Breast epithelium (tissue), 3 donors: Measurements from ENCODE around the gene SOCS7.

ENCODE experiments used
- POLR2A ChIP-seq: fragments of 450-650 bp; IDR thresholded peaks from one replicate; pipeline ENCODE4 v1.6.1; 2016; ENCODE audit warnings: antibody characterized with exemption, mild to moderate bottlenecking, moderate library complexity
- POLR2AphosphoS5 ChIP-seq, 3 donors: sonication (generic); formaldehyde crosslinking; IDR thresholded peaks; one replicate each; pipeline ENCODE4 v1.6.1; 2017; ENCODE audit warnings: antibody characterized with exemption in 3 of 3
- TF ChIP-seq, protein P1 (sequence below), 3 donors: fragments of 450-650 bp; IDR thresholded peaks; one replicate each; pipeline ENCODE4 v1.5.1; 2016 to 2017; ENCODE audit warnings: antibody characterized with exemption in 3 of 3, mild to moderate bottlenecking in 3 of 3, moderate library complexity in 3 of 3

DNA sequence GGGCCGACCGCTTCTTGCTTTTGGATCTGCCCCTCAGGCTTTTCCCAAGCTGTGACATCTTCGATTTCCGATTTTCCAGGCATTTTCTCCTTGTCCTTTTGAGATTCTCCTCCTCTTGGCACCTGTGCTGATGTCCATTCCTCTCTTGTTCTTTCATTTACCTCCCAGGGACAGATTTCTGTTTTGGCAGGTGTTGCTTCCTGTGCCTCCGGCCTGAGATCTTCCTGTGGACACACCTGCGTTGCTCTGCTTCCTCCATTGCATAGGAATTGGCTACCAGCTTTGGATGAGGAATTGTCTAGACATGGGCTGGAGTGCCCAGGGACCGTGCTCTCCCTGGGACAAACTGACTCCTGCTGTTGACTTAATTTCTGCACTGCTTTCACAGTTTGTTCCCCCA, 23.0 kb upstream of the SOCS7 start:
- TF ChIP-seq, protein P1, sequence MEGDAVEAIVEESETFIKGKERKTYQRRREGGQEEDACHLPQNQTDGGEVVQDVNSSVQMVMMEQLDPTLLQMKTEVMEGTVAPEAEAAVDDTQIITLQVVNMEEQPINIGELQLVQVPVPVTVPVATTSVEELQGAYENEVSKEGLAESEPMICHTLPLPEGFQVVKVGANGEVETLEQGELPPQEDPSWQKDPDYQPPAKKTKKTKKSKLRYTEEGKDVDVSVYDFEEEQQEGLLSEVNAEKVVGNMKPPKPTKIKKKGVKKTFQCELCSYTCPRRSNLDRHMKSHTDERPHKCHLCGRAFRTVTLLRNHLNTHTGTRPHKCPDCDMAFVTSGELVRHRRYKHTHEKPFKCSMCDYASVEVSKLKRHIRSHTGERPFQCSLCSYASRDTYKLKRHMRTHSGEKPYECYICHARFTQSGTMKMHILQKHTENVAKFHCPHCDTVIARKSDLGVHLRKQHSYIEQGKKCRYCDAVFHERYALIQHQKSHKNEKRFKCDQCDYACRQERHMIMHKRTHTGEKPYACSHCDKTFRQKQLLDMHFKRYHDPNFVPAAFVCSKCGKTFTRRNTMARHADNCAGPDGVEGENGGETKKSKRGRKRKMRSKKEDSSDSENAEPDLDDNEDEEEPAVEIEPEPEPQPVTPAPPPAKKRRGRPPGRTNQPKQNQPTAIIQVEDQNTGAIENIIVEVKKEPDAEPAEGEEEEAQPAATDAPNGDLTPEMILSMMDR (IDR thresholded peaks at IDR 0.05): no peak
- no peak for TF ChIP-seq POLR2A
- no peak for TF ChIP-seq POLR2AphosphoS5 (IDR thresholded peaks at IDR 0.05)
